ENCODE measurements around the gene KBTBD6. TPM values are rescaled to one million over a fixed set of nuclear protein-coding genes. Genes with fewer than 3 reads are reported as not detected.

KBTBD6 gene
- 6.3 and 6.8 TPM in 2 replicates for total RNA-seq

GRCh38 chr13:41132512-41133152, at the start of gene KBTBD6:
Gene KBTBD6, minus strand, starts transcription at chr13:41132802. Its CDS starts 291 bp downstream, at chr13:41132511.

Other genes with a start within 250 kb of the KBTBD6 start
- gene ELF1, start 113.5 kb downstream of the KBTBD6 start, total RNA-seq, result 20.2 and 30.8 TPM in 2 replicates
- gene WBP4, start 71.3 kb downstream of the KBTBD6 start, total RNA-seq, result 7.1 and 7.3 TPM in 2 replicates
- gene KBTBD7, start 61.8 kb upstream of the KBTBD6 start, total RNA-seq, result 2.8 and 3.0 TPM in 2 replicates
- gene MTRF1, start 130.8 kb upstream of the KBTBD6 start, total RNA-seq, result 5.0 and 5.4 TPM in 2 replicates
- gene NAA16, start 178.5 kb upstream of the KBTBD6 start, total RNA-seq, result 3.8 and 4.5 TPM in 2 replicates